HG02840 (cell line): Measurements from ENCODE around the gene SIM2.
"Not testable (repeated sequence)": the region's sequence is repeated elsewhere in the genome, so short reads cannot be mapped to it uniquely, and the experiment has no call there.

Experiments
- ATAC-seq: cut with Tn5 transposase; IDR thresholded peaks from one replicate; pipeline ENCODE4 v1.9.1; 2021; ENCODE audit warnings: mild to moderate bottlenecking, moderate library complexity, moderate number of reproducible peaks; ENCODE audit not compliant: unreplicated experiment, low FRiP score

Gene SIM2

GRCh38 chr21:36698981-36699545 lies at the start of gene SIM2:
SIM2 (plus strand) TSS chr21:36699115; CDS start chr21:36699747, 632 bp downstream.
- no peak for ATAC-seq

GRCh38 chr21:36654324-36654723 lies 44.6 kb upstream of the SIM2 start:
- no peak for ATAC-seq

GRCh38 chr21:36654796-36655325 lies 44.1 kb upstream of the SIM2 start:
- ATAC-seq: no peak

GRCh38 chr21:36656138-36656537 lies 42.8 kb upstream of the SIM2 start:
- ATAC-seq: no peak

GRCh38 chr21:36657290-36657689 lies 41.6 kb upstream of the SIM2 start:
- not testable (repeated sequence) for ATAC-seq

- ATAC-seq: no peak
Measured at GRCh38 chr21:36657999-36658398, 40.9 kb upstream of the SIM2 start.

- no peak for ATAC-seq
Measured at GRCh38 chr21:36658926-36659325, 40.0 kb upstream of the SIM2 start.

GRCh38 chr21:36661511-36662309 lies 37.2 kb upstream of the SIM2 start:
- ATAC-seq: no peak

GRCh38 chr21:36663033-36663855 lies 35.7 kb upstream of the SIM2 start:
- ATAC-seq: no peak

- ATAC-seq: no peak
Measured at GRCh38 chr21:36664662-36664990, 34.3 kb upstream of the SIM2 start.

- no peak for ATAC-seq
Measured at GRCh38 chr21:36665806-36666205, 33.1 kb upstream of the SIM2 start.

GRCh38 chr21:36668713-36669112 lies 30.2 kb upstream of the SIM2 start:
- ATAC-seq: no peak

- no peak for ATAC-seq
Measured at GRCh38 chr21:36671836-36672235, 27.1 kb upstream of the SIM2 start.

GRCh38 chr21:36672296-36672695 lies 26.6 kb upstream of the SIM2 start:
- ATAC-seq: not testable (repeated sequence)

GRCh38 chr21:36672737-36673136 lies 26.2 kb upstream of the SIM2 start:
- no peak for ATAC-seq

- ATAC-seq: no peak
Measured at GRCh38 chr21:36676039-36676950, 22.6 kb upstream of the SIM2 start.

- no peak for ATAC-seq
Measured at GRCh38 chr21:36677443-36677842, 21.5 kb upstream of the SIM2 start.

- no peak for ATAC-seq
Measured at GRCh38 chr21:36678538-36678937, 20.4 kb upstream of the SIM2 start.

- ATAC-seq: no peak
Measured at GRCh38 chr21:36681117-36681631, 17.7 kb upstream of the SIM2 start.
